Stomach (tissue), 4 donors: ENCODE results near the gene ANKRD65.

Experiments
- CTCF ChIP-seq, 7 experiments: fragments of 450-650 bp in 4 of 7; fragments of 200-600 bp in 3 of 7; sonication (generic) in 3 of 7; IDR thresholded peaks; one replicate each; pipeline ENCODE4 v1.5.1; 2016 to 2019; ENCODE audit warnings: antibody characterized with exemption in 7 of 7, control low read depth in 2 of 7, mild to moderate bottlenecking in 1 of 7
- POLR2A ChIP-seq, 4 donors: fragments of 450-650 bp; IDR thresholded peaks; one replicate each; pipeline ENCODE4 v1.6.1; 2016; ENCODE audit warnings: antibody characterized with exemption in 4 of 4, control low read depth in 2 of 4, mild to moderate bottlenecking in 1 of 4, moderate library complexity in 1 of 4

- TF ChIP-seq CTCF (IDR thresholded peaks at IDR 0.05), result no peak
- no peak for TF ChIP-seq POLR2A (IDR thresholded peaks at IDR 0.05)
These were observed 7.1 kb upstream of the ANKRD65 start for GRCh38 chr1:1428174-1428573.
